HG02943 (cell line): Measurements from ENCODE around the gene RPS15.
"Not testable (repeated sequence)": the region's sequence is repeated elsewhere in the genome, so short reads cannot be mapped to it uniquely, and the experiment has no call there.

Experiments used
- ATAC-seq: cut with Tn5 transposase; IDR thresholded peaks from one replicate; pipeline ENCODE4 v1.9.1; 2021; ENCODE audit warnings: mild to moderate bottlenecking, low read depth, moderate library complexity; ENCODE audit not compliant: unreplicated experiment

The RPS15 gene

GRCh38 chr19:1417681-1418495 is 20.3 kb upstream of the RPS15 start:
- ATAC-seq, result no peak

GRCh38 chr19:1418496-1418775 is 19.8 kb upstream of the RPS15 start:
- ATAC-seq, result no peak

- no peak for ATAC-seq
These were observed 19.1 kb upstream of the RPS15 start for GRCh38 chr19:1418951-1419738.

- not testable (repeated sequence) for ATAC-seq
These were observed 18.1 kb upstream of the RPS15 start for GRCh38 chr19:1420085-1420484.

- ATAC-seq, result no peak
These were observed 17.6 kb upstream of the RPS15 start for GRCh38 chr19:1420590-1420989.

- ATAC-seq, result no peak
These were observed 16.8 kb upstream of the RPS15 start for GRCh38 chr19:1421218-1421957.

GRCh38 chr19:1421958-1422305 is 16.3 kb upstream of the RPS15 start:
- ATAC-seq, result no peak

- no peak for ATAC-seq
These were observed 15.8 kb upstream of the RPS15 start for GRCh38 chr19:1422360-1422759.

GRCh38 chr19:1422943-1423342 is 15.3 kb upstream of the RPS15 start:
- no peak for ATAC-seq

- no peak for ATAC-seq
These were observed 14.6 kb upstream of the RPS15 start for GRCh38 chr19:1423436-1424191.

- ATAC-seq, result no peak
These were observed 13.8 kb upstream of the RPS15 start for GRCh38 chr19:1424192-1424955.

GRCh38 chr19:1425102-1425837 is 12.9 kb upstream of the RPS15 start:
- ATAC-seq, result no peak

GRCh38 chr19:1425902-1426301 is 12.3 kb upstream of the RPS15 start:
- ATAC-seq, result no peak

- ATAC-seq, result no peak
These were observed 11.5 kb upstream of the RPS15 start for GRCh38 chr19:1426736-1427135.

GRCh38 chr19:1427221-1427920 is 10.8 kb upstream of the RPS15 start:
- ATAC-seq, result no peak

- no peak for ATAC-seq
These were observed 9.3 kb upstream of the RPS15 start for GRCh38 chr19:1428738-1429391.

GRCh38 chr19:1429750-1430149 is 8.4 kb upstream of the RPS15 start:
- ATAC-seq, result no peak

GRCh38 chr19:1430246-1430645 is 8.0 kb upstream of the RPS15 start:
- no peak for ATAC-seq
